ENCODE measurements around the gene SURF1. TPM values are rescaled to one million over a fixed set of nuclear protein-coding genes. Genes with fewer than 3 reads are reported as not detected.

The SURF1 gene
- total RNA-seq, 1 donor from 2014 or later, result 30.0 TPM

- no peaks in the 10 kb centered on the region for H3K4me1 Mint-ChIP-seq
- no peak overlapping the region for H3K27ac Mint-ChIP-seq
- peaks cover 6% of the 10 kb centered on the region for H3K9me3 Mint-ChIP-seq
- TF ChIP-seq CTCF (IDR thresholded peaks at IDR 0.05; ENCODE audit: unreplicated experiment), result no peak
- no peak overlapping the region for H3K4me3 Mint-ChIP-seq
- no peak for DNase-seq (ENCODE audit: low spot score in 2 of 2, unreplicated experiment in 2 of 2)
- H3K36me3 Mint-ChIP-seq, result no peaks in the 10 kb centered on the region
- H3K27me3 Mint-ChIP-seq (ENCODE audit: low read depth), result peaks cover 27% of the 10 kb centered on the region
Observed at GRCh38 chr9:133304477-133305377, 51.6 kb downstream of the SURF1 start.

GRCh38 chr9:133304158-133304470 lies 52.2 kb downstream of the SURF1 start:
- H3K27me3 Mint-ChIP-seq (ENCODE audit: low read depth), result peaks cover 32% of the 10 kb centered on the region
- H3K4me1 Mint-ChIP-seq, result no peaks in the 10 kb centered on the region
- no peaks in the 10 kb centered on the region for H3K9me3 Mint-ChIP-seq
- no peak overlapping the region for H3K4me3 Mint-ChIP-seq
- no peak for TF ChIP-seq CTCF (IDR thresholded peaks at IDR 0.05; ENCODE audit: unreplicated experiment)
- no peaks in the 10 kb centered on the region for H3K36me3 Mint-ChIP-seq
- no peak overlapping the region for H3K27ac Mint-ChIP-seq
- DNase-seq (ENCODE audit: low spot score in 2 of 2, unreplicated experiment in 2 of 2), result no peak

- no peak for TF ChIP-seq CTCF (IDR thresholded peaks at IDR 0.05; ENCODE audit: unreplicated experiment)
- Mint-ChIP-seq H3K36me3 (no peaks in the 10 kb centered on the region), H3K4me1 (no peaks in the 10 kb centered on the region), H3K27me3 (ENCODE audit: low read depth) (peaks cover 30% of the 10 kb centered on the region), H3K9me3 (no peaks in the 10 kb centered on the region), H3K27ac (no peak overlapping the region), H3K4me3 (no peak overlapping the region)
- no peak for DNase-seq (ENCODE audit: low spot score in 2 of 2, unreplicated experiment in 2 of 2)
Observed at GRCh38 chr9:133303266-133304157, 52.8 kb downstream of the SURF1 start.

Other genes starting within 250 kb of the SURF1 start
- gene RALGDS, start 235.2 kb downstream of the SURF1 start, total RNA-seq, result 78.9 to 83.5 TPM (median 82.9 TPM) in 3 replicates
- 29.1 to 32.8 TPM (median 31.8 TPM) in 3 replicates for gene GBGT1, start 192.6 kb downstream of the SURF1 start, total RNA-seq
- not detected in 3 replicates for gene OBP2B, start 147.2 kb downstream of the SURF1 start, total RNA-seq
- 2.0 to 3.2 TPM (median 2.3 TPM) in 3 replicates for gene ABO, start 81.3 kb downstream of the SURF1 start, total RNA-seq
- 22.8 to 25.6 TPM (median 24.9 TPM) in 3 replicates for gene SURF6, start 20.3 kb downstream of the SURF1 start, total RNA-seq
- gene MED22, start 8.4 kb downstream of the SURF1 start, total RNA-seq, result 35.1 to 39.4 TPM (median 36.0 TPM) in 3 replicates
- 2,220 to 2,356 TPM (median 2,311 TPM) in 3 replicates for gene RPL7A, start 8.3 kb downstream of the SURF1 start, total RNA-seq
- 10.3 to 12.7 TPM (median 12.1 TPM) in 3 replicates for gene SURF2, start 63 bp upstream of the SURF1 start, total RNA-seq
- gene SURF4, start 19.6 kb upstream of the SURF1 start, total RNA-seq, result 147 to 152 TPM (median 149 TPM) in 3 replicates
- gene STKLD1, start 19.9 kb upstream of the SURF1 start, total RNA-seq, result 6.6 to 7.5 TPM (median 6.7 TPM) in 3 replicates
- 26.1 to 28.2 TPM (median 27.0 TPM) in 3 replicates for gene REXO4, start 61.5 kb upstream of the SURF1 start, total RNA-seq
- gene ADAMTS13, start 65.9 kb upstream of the SURF1 start, total RNA-seq, result 20.7 to 21.6 TPM (median 21.3 TPM) in 3 replicates
- gene CACFD1, start 103.5 kb upstream of the SURF1 start, total RNA-seq, result 35.4 to 44.5 TPM (median 40.2 TPM) in 3 replicates
- 8.2 to 9.0 TPM (median 8.2 TPM) in 3 replicates for gene SLC2A6, start 122.6 kb upstream of the SURF1 start, total RNA-seq
- gene MYMK, start 168.5 kb upstream of the SURF1 start, total RNA-seq, result not detected in 3 replicates
- 6.2 to 7.0 TPM (median 6.5 TPM) in 3 replicates for gene ADAMTSL2, start 178.2 kb upstream of the SURF1 start, total RNA-seq

Data from mesothelial cell of epicardium (in vitro differentiated cells).